GM12891 (cell line): Measurements from ENCODE around the gene SMARCA4.

Experiments
- DNase-seq: peaks from one replicate; pipeline ENCODE4 v3.0.0; 2011; ENCODE audit warnings: low spot score; ENCODE audit not compliant: insufficient read length
- FAIRE-seq: peaks from 2 replicates; lab custom pipeline; 2011; peaks lifted over from hg19 to GRCh38; lab: Jason Lieb, UNC
- PAX5 ChIP-seq: IDR thresholded peaks from 2 replicates; pipeline ENCODE4 v1.6.1; 2011; ENCODE audit warnings: low read length, moderate library complexity, mild to moderate bottlenecking; ENCODE audit not compliant: insufficient read depth, severe bottlenecking
- POLR2A ChIP-seq: IDR thresholded peaks from 2 replicates; pipeline ENCODE4 v1.6.1; 2011; ENCODE audit warnings: low read depth, low read length, control low read depth
- POLR2AphosphoS5 ChIP-seq: IDR thresholded peaks from 2 replicates; pipeline ENCODE4 v1.6.1; 2011; ENCODE audit warnings: low read depth, low read length, control low read depth
- POU2F2 ChIP-seq: IDR thresholded peaks from 2 replicates; pipeline ENCODE4 v1.6.1; 2011; ENCODE audit warnings: low read depth, mild to moderate bottlenecking, control low read depth, low read length, moderate library complexity
- SPI1 ChIP-seq: IDR thresholded peaks from 2 replicates; pipeline ENCODE4 v1.6.1; 2011; ENCODE audit warnings: low read depth, low read length, control low read depth
- TAF1 ChIP-seq: IDR thresholded peaks from 2 replicates; pipeline ENCODE4 v1.6.1; 2011; ENCODE audit warnings: low read depth, low read length, control low read depth

Gene SMARCA4

GRCh38 chr19:11019824-11020223 lies 59.0 kb downstream of the SMARCA4 start:
- no peak for DNase-seq
- FAIRE-seq = no peak
- no peak for TF ChIP-seq POU2F2

GRCh38 chr19:11020423-11020822 lies 59.6 kb downstream of the SMARCA4 start:
- FAIRE-seq (no peak), DNase-seq (no peak)
- TF ChIP-seq PAX5 = no peak
- no peak for TF ChIP-seq SPI1
- TF ChIP-seq POU2F2 = no peak
- TF ChIP-seq POLR2AphosphoS5 = no peak
- no peak for TF ChIP-seq POLR2A
- TF ChIP-seq TAF1 = no peak

- no peak for FAIRE-seq
Measured at GRCh38 chr19:11020982-11021759, 60.3 kb downstream of the SMARCA4 start.

GRCh38 chr19:11021760-11022144 lies 60.9 kb downstream of the SMARCA4 start:
- no peak for TF ChIP-seq POLR2AphosphoS5
- TF ChIP-seq PAX5 = no peak
- TF ChIP-seq POLR2A = no peak
- TF ChIP-seq POU2F2 = no peak
- TF ChIP-seq SPI1 = no peak
- no peak for TF ChIP-seq TAF1
- DNase-seq = no peak
- FAIRE-seq = no peak

More at GRCh38 chr19:11020982-11021759, 60.3 kb downstream of the SMARCA4 start:
- TF ChIP-seq POU2F2 (no peak), POLR2A (no peak), PAX5 (no peak), TAF1 (no peak), POLR2AphosphoS5 (no peak), SPI1 (no peak)
- no peak for DNase-seq

GRCh38 chr19:11023016-11023415 lies 62.2 kb downstream of the SMARCA4 start:
- no peak for DNase-seq
- no peak for FAIRE-seq
- TF ChIP-seq SPI1 (no peak), POLR2AphosphoS5 (no peak), POU2F2 (no peak), TAF1 (no peak), POLR2A (no peak), PAX5 (no peak)

- TF ChIP-seq PAX5 (no peak), TAF1 (no peak), SPI1 (no peak), POU2F2 (no peak), POLR2AphosphoS5 (no peak), POLR2A (no peak)
- no peak for DNase-seq
- no peak for FAIRE-seq
Measured at GRCh38 chr19:11023710-11024109, 62.9 kb downstream of the SMARCA4 start.

GRCh38 chr19:11024259-11024658 lies 63.4 kb downstream of the SMARCA4 start:
- TF ChIP-seq POLR2AphosphoS5 = no peak; the same call in 1 of the 2 replicates
- no peak for DNase-seq
- no peak for FAIRE-seq

GRCh38 chr19:11025006-11025405 lies 64.2 kb downstream of the SMARCA4 start:
- FAIRE-seq = no peak
- no peak for DNase-seq
- no peak for TF ChIP-seq POLR2AphosphoS5
- TF ChIP-seq SPI1 = no peak
- no peak for TF ChIP-seq POU2F2
- no peak for TF ChIP-seq TAF1
- TF ChIP-seq POLR2A = no peak
- TF ChIP-seq PAX5 = no peak

- no peak for DNase-seq
- no peak for TF ChIP-seq TAF1
- TF ChIP-seq POU2F2 = no peak
- no peak for TF ChIP-seq PAX5
- no peak for TF ChIP-seq POLR2A
- no peak for TF ChIP-seq SPI1
- TF ChIP-seq POLR2AphosphoS5 = no peak
- FAIRE-seq = no peak
Measured at GRCh38 chr19:11025445-11025844, 64.6 kb downstream of the SMARCA4 start.

GRCh38 chr19:11025997-11026396 lies 65.2 kb downstream of the SMARCA4 start:
- TF ChIP-seq POLR2A (no peak), POLR2AphosphoS5 (no peak), PAX5 (no peak), TAF1 (no peak), SPI1 (no peak), POU2F2 (no peak)
- no peak for DNase-seq
- no peak for FAIRE-seq

- TF ChIP-seq SPI1 = no peak
- TF ChIP-seq PAX5 = no peak
- no peak for TF ChIP-seq TAF1
- no peak for TF ChIP-seq POU2F2
- no peak for TF ChIP-seq POLR2A
- DNase-seq (no peak), FAIRE-seq (no peak)
Measured at GRCh38 chr19:11027381-11027780, 66.6 kb downstream of the SMARCA4 start.
